Adrenal gland (tissue), 12 donors: ENCODE measurements around the gene NUP210. TPM values are rescaled to one million over a fixed set of nuclear protein-coding genes. Genes with fewer than 3 reads are reported as not detected.

Source experiments
- DNase-seq, 7 donors: peaks; one replicate each; pipeline ENCODE4 v3.0.0-alpha.2; 2019 to 2020
- H3K27ac ChIP-seq, 5 donors: fragments of 200-600 bp; sonication (generic) in 4 of 5; 1 replicate in 3 of 5; 2 replicates in 2 of 5; pipeline versions ENCODE4 v1.5.1 to v1.8.0; 2016 to 2020; ENCODE audit warnings: mild to moderate bottlenecking in 1 of 5
- H3K27me3 ChIP-seq: fragments of 200-600 bp; 2 replicates; pipeline ENCODE4 v1.8.0; 2021
- H3K36me3 ChIP-seq, 2 donors: fragments of 200-600 bp; replicated peaks in 1 of 2; 1 replicate in 1 of 2; 2 replicates in 1 of 2; pipeline versions ENCODE4 v1.5.1 to v1.8.0; 2018 to 2022
- H3K4me1 ChIP-seq, 2 donors: fragments of 200-600 bp; replicated peaks in 1 of 2; 1 replicate in 1 of 2; 2 replicates in 1 of 2; pipeline versions ENCODE4 v1.5.1 to v1.8.0; 2018 to 2021
- H3K4me3 ChIP-seq, 4 donors: fragments of 200-600 bp; sonication (generic) in 3 of 4; one replicate each; pipeline ENCODE4 v1.5.1; 2016 to 2018
- H3K9me3 ChIP-seq, 3 donors: fragments of 200-600 bp; sonication (generic) in 1 of 3; replicated peaks in 1 of 3; 1 replicate in 2 of 3; 2 replicates in 1 of 3; pipeline versions ENCODE4 v1.5.1 to v1.8.0; 2016 to 2021
- CTCF ChIP-seq, 6 experiments: fragments of 450-650 bp in 4 of 6; fragments of 200-600 bp in 2 of 6; sonication (generic) in 1 of 6; IDR thresholded peaks; 1 replicate in 5 of 6; 2 replicates in 1 of 6; pipeline versions ENCODE4 v1.5.1 to v1.8.0; 2016 to 2021; ENCODE audit warnings: antibody characterized with exemption in 6 of 6, mild to moderate bottlenecking in 2 of 6, moderate library complexity in 1 of 6
- POLR2A ChIP-seq, 2 donors: fragments of 450-650 bp; IDR thresholded peaks; one replicate each; pipeline ENCODE4 v1.6.1; 2017; ENCODE audit warnings: antibody characterized with exemption in 2 of 2, mild to moderate bottlenecking in 2 of 2, moderate library complexity in 1 of 2
- WGBS, 4 donors: extraction: QIAGEN DNeasy Blood & Tissue Kit in 2 of 4; methylation state at CpG; one replicate each; pipeline versions ENCODE4 v1.1.5 to v1.1.7; 2013 to 2017; 5-methylcytosine and 5-hydroxymethylcytosine counted together
- intact Hi-C, 2 donors: fragments of 100-400 bp; cut with DNase I; formaldehyde crosslinking; loops; one replicate each; pipeline versions ENCODE4 v1.14.1 to v1.15.0; 2022 to 2023
- polyA plus RNA-seq, 3 donors: library from polyadenylated mRNA; stranded (reverse); fragments of 200-250 nt in 2 of 3; fragments of 350-450 nt in 1 of 3; fragmentation: Illumina TruSeq in 1 of 3; extraction: RNeasy Lipid Tissue Mini Kit (QIAGEN cat#74804) in 1 of 3; gene quantifications; one replicate each; pipeline ENCODE4 v1.2.3, GENCODE V29; 2013 to 2014
- total RNA-seq, 9 donors: library from RNA; depleted of rRNA in 4 of 9; stranded (reverse); fragments of >200 nt in 4 of 9; fragments of 120-200 nt in 1 of 9; fragmentation: NEBNext Ultra II Directional in 1 of 9; extraction: Animal tissue kit (Norgen Biotek cat#: 25700) in 1 of 9; gene quantifications; one replicate each; pipeline versions ENCODE4 v1.1.0 to v1.2.4, GENCODE V29; 2013 to 2023
- donor health status: healthy with polysubstance abuse.
- donor health status: Bipolar disorder and iron deficiency.
- donor health status: DM: yes; HTN: yes; CAD: no.
- donor health status: DM: no; HTN: no; CAD: no.
- donor health status: DM: no; HTN: no; CAD: no.
- donor health status: DM: yes; HTN: yes; CAD: no.

The NUP210 gene
- total and polyA plus RNA-seq, 12 donors, result 3.0 to 15.8 (median 8.6) TPM

GRCh38 chr3:13279532-13279910 lies 140.6 kb downstream of the NUP210 start:
- Histone ChIP-seq H3K27me3 (peaks cover 16% of the 10 kb centered on the region), H3K4me1 (peaks cover 0 to 9% of the 10 kb centered on the region in 2 donors), H3K27ac (no peak overlapping the region), H3K9me3 (no peaks in the 10 kb centered on the region), H3K36me3 (no peaks in the 10 kb centered on the region), H3K4me3 (no peak overlapping the region)
- 76 to 100% (median 83%) methylated on average over 1 to 6 of the region's 6 CpGs for WGBS, 4 donors
- intact Hi-C loops, result no loop called here
- TF ChIP-seq CTCF (IDR thresholded peaks at IDR 0.05) (no peak), POLR2A (IDR thresholded peaks at IDR 0.05) (no peak)
- no peak for DNase-seq

GRCh38 chr3:13278783-13279531 lies 141.2 kb downstream of the NUP210 start:
- H3K27ac ChIP-seq, result peak overlapping the region in 1 of 5 donors; percentile 5
- H3K4me1 ChIP-seq, result peaks cover 0 to 9% of the 10 kb centered on the region in 2 donors
- peaks cover 12% of the 10 kb centered on the region for H3K27me3 ChIP-seq
- TF ChIP-seq CTCF (IDR thresholded peaks at IDR 0.05), result no peak
- no peak for TF ChIP-seq POLR2A (IDR thresholded peaks at IDR 0.05)
- no peaks in the 10 kb centered on the region for H3K36me3 ChIP-seq
- intact Hi-C loops, result no loop called here
- no peak for DNase-seq
- H3K9me3 ChIP-seq, result no peaks in the 10 kb centered on the region
- no peak overlapping the region for H3K4me3 ChIP-seq
- 80 to 93% (median 88%) methylated on average over 6 to 9 of the region's 9 CpGs for WGBS, 4 donors

- 40 to 60% (median 56%) methylated on average over 8 to 17 of the region's 17 CpGs for WGBS, 4 donors
- intact Hi-C loops, result no loop called here
- TF ChIP-seq POLR2A (IDR thresholded peaks at IDR 0.05) (no peak), CTCF (IDR thresholded peaks at IDR 0.05) (no peak)
- Histone ChIP-seq H3K9me3 (no peaks in the 10 kb centered on the region), H3K27ac (peak overlapping the region in 2 of 5 donors; percentile 14 to 86), H3K27me3 (peaks cover 7% of the 10 kb centered on the region), H3K36me3 (no peaks in the 10 kb centered on the region), H3K4me1 (peaks cover 0 to 5% of the 10 kb centered on the region in 2 donors), H3K4me3 (no peak overlapping the region)
- DNase-seq, result peak in 3 of 7 donors; percentile 36 to 44 (median 42)
Observed at GRCh38 chr3:13277860-13278531, 142.1 kb downstream of the NUP210 start.

GRCh38 chr3:13277196-13277813 lies 142.8 kb downstream of the NUP210 start:
- WGBS, 4 donors, result 55 to 69% (median 57%) methylated on average over 16 of the region's 16 CpGs
- H3K27me3 ChIP-seq, result peaks cover 5% of the 10 kb centered on the region
- TF ChIP-seq POLR2A (IDR thresholded peaks at IDR 0.05) (no peak), CTCF (IDR thresholded peaks at IDR 0.05) (no peak)

More at GRCh38 chr3:13277196-13277813, 142.8 kb downstream of the NUP210 start:
- Histone ChIP-seq H3K36me3 (no peaks in the 10 kb centered on the region), H3K4me1 (peaks cover 0 to 4% of the 10 kb centered on the region in 2 donors), H3K9me3 (no peaks in the 10 kb centered on the region), H3K4me3 (no peak overlapping the region), H3K27ac (peak overlapping the region in 2 of 5 donors; percentile 14 to 86)
- DNase-seq, result no peak
- intact Hi-C loops, result no loop called here
